Neural cell (in vitro differentiated cells): ENCODE data around the gene VIPR1. TPM values are rescaled to one million over a fixed set of nuclear protein-coding genes. Genes with fewer than 3 reads are reported as not detected.

Experiments
- H2AFZ ChIP-seq: fragments of 200-600, 300-800 bp; sonication (generic), shearing (Covaris generic); 2 replicates; pipeline ENCODE4 v1.6.0; 2014; ENCODE audit warnings: low read depth, mild to moderate bottlenecking, antibody characterized with exemption, low read length, moderate library complexity
- H3F3A ChIP-seq: fragments of 200-600 bp; shearing (Covaris generic); 2 replicates; pipeline ENCODE4 v1.6.1; 2016; ENCODE audit warnings: mild to moderate bottlenecking, moderate library complexity, mixed read lengths, antibody characterized with exemption, low read length; ENCODE audit not compliant: insufficient read depth, poor library complexity, severe bottlenecking
- H3K27ac ChIP-seq: fragments of 200-600, 300-800 bp; sonication (generic), shearing (Covaris generic); 2 replicates; pipeline ENCODE4 v1.5.1; 2014; ENCODE audit warnings: mild to moderate bottlenecking, low read length, moderate library complexity
- H3K27me3 ChIP-seq: fragments of 300-800, 200-600 bp; sonication (generic), shearing (Covaris generic); 2 replicates; pipeline ENCODE4 v1.6.0; 2014; ENCODE audit warnings: mild to moderate bottlenecking, low read depth, low read length, moderate library complexity; ENCODE audit not compliant: insufficient read depth
- H3K36me3 ChIP-seq: fragments of 300-800, 200-600 bp; sonication (generic), shearing (Covaris generic); 2 replicates; pipeline ENCODE4 v1.5.1; 2014; ENCODE audit warnings: mild to moderate bottlenecking, antibody characterized with exemption, low read length, moderate library complexity; ENCODE audit not compliant: insufficient read depth
- H3K4me2 ChIP-seq: fragments of 300-800, 200-600 bp; sonication (generic), shearing (Covaris generic); 2 replicates; pipeline ENCODE4 v1.6.0; 2014; ENCODE audit warnings: mild to moderate bottlenecking, low read length
- H3K4me3 ChIP-seq: fragments of 300-800, 200-600 bp; sonication (generic), shearing (Covaris generic); 2 replicates; pipeline ENCODE4 v1.5.1; 2014; ENCODE audit warnings: mild to moderate bottlenecking, low read length, moderate library complexity
- H3K79me2 ChIP-seq: fragments of 200-600 bp; shearing (Covaris generic); replicated peaks from 2 replicates; pipeline ENCODE4 v1.6.0; 2014; ENCODE audit warnings: mild to moderate bottlenecking, low read length, moderate library complexity; ENCODE audit not compliant: insufficient read depth
- H3K9ac ChIP-seq: fragments of 300-800, 200-600 bp; sonication (generic), shearing (Covaris generic); 2 replicates; pipeline ENCODE4 v1.6.1; 2016; ENCODE audit warnings: mild to moderate bottlenecking, low read length, mixed read lengths
- H3K9me2 ChIP-seq: fragments of 200-600 bp; shearing (Covaris generic); 2 replicates; pipeline ENCODE4 v1.6.1; 2016; ENCODE audit warnings: mild to moderate bottlenecking, low read length, mixed read lengths; ENCODE audit not compliant: insufficient read depth
- H3K9me3 ChIP-seq: fragments of 200-600, 300-800 bp; sonication (generic), shearing (Covaris generic); 2 replicates; pipeline ENCODE4 v1.6.1; 2016; ENCODE audit warnings: mild to moderate bottlenecking, mixed run types, low read length, moderate library complexity, mixed read lengths
- H4K20me1 ChIP-seq: fragments of 200-600 bp; shearing (Covaris generic); 2 replicates; pipeline ENCODE4 v1.6.1; 2016; ENCODE audit warnings: mild to moderate bottlenecking, mixed run types; ENCODE audit not compliant: insufficient read depth
- CTCF ChIP-seq: fragments of 450-650 bp; IDR thresholded peaks from 2 replicates; pipeline ENCODE4 v1.5.1; 2014; ENCODE audit warnings: antibody characterized with exemption, mild to moderate bottlenecking, moderate library complexity; ENCODE audit not compliant: poor library complexity, severe bottlenecking
- EP300 ChIP-seq: fragments of 450-650 bp; conservative IDR thresholded peaks from 2 replicates; pipeline ENCODE4 v1.6.1; 2014; ENCODE audit warnings: antibody characterized with exemption, mild to moderate bottlenecking, moderate library complexity; ENCODE audit not compliant: poor library complexity, severe bottlenecking
- EZH2 ChIP-seq: fragments of 200-600, 300-800 bp; shearing (Covaris generic), sonication (generic); IDR thresholded peaks from 2 replicates; pipeline ENCODE4 v1.6.1; 2014; ENCODE audit warnings: antibody characterized with exemption, low read length, borderline replicate concordance, mild to moderate bottlenecking; ENCODE audit not compliant: insufficient read depth, poor library complexity, severe bottlenecking
- MXI1 ChIP-seq: fragments of 450-650 bp; conservative IDR thresholded peaks from 2 replicates; pipeline ENCODE4 v1.6.1; 2014; ENCODE audit warnings: antibody characterized with exemption, mild to moderate bottlenecking; ENCODE audit not compliant: poor library complexity, severe bottlenecking
- POLR2AphosphoS5 ChIP-seq: IDR thresholded peaks from 2 replicates; pipeline ENCODE4 v1.6.1; 2012
- RAD21 ChIP-seq: fragments of 450-650 bp; conservative IDR thresholded peaks from 2 replicates; pipeline ENCODE4 v1.6.1; 2014; ENCODE audit warnings: antibody characterized with exemption, mild to moderate bottlenecking, moderate library complexity
- REST ChIP-seq: IDR thresholded peaks from 2 replicates; pipeline ENCODE4 v1.6.1; 2012; ENCODE audit warnings: borderline replicate concordance
- SMC3 ChIP-seq: fragments of 450-650 bp; conservative IDR thresholded peaks from 2 replicates; pipeline ENCODE4 v1.6.1; 2014; ENCODE audit warnings: antibody characterized with exemption, mild to moderate bottlenecking, moderate library complexity; ENCODE audit not compliant: poor library complexity
- TAF1 ChIP-seq: IDR thresholded peaks from 2 replicates; pipeline ENCODE4 v1.6.1; 2012; ENCODE audit warnings: low read depth
- polyA plus RNA-seq: library from polyadenylated mRNA; depleted of rRNA; stranded (reverse); fragments of >200 nt; gene quantifications from 2 replicates; pipeline ENCODE4 v1.2.3, GENCODE V29; 2014

The VIPR1 gene
- polyA plus RNA-seq, 1 donor from 2014 or later, result 1.6 TPM

- Histone ChIP-seq H4K20me1 (no peaks in the 10 kb centered on the region), H3K79me2 (no peaks in the 10 kb centered on the region), H3F3A (no peaks in the 10 kb centered on the region), H3K9me3 (no peaks in the 10 kb centered on the region), H3K9ac (no peak overlapping the region), H3K4me3 (no peak overlapping the region), H3K9me2 (no peaks in the 10 kb centered on the region), H3K27me3 (no peaks in the 10 kb centered on the region), H2AFZ (no peak overlapping the region), H3K27ac (no peak overlapping the region), H3K4me2 (no peak overlapping the region), H3K36me3 (no peaks in the 10 kb centered on the region)
- TF ChIP-seq MXI1 (no peak), POLR2AphosphoS5 (no peak), EP300 (no peak), CTCF (no peak), SMC3 (no peak), TAF1 (no peak), EZH2 (no peak), REST (no peak), RAD21 (no peak)
These were observed 29.1 kb upstream of the VIPR1 start for GRCh38 chr3:42473083-42473932.

- Histone ChIP-seq H3K4me2 (no peak overlapping the region), H3K27me3 (no peaks in the 10 kb centered on the region), H3K27ac (no peak overlapping the region), H3K4me3 (no peak overlapping the region), H3K79me2 (no peaks in the 10 kb centered on the region), H3K9ac (no peak overlapping the region), H3K9me3 (no peaks in the 10 kb centered on the region), H4K20me1 (no peaks in the 10 kb centered on the region), H3K36me3 (no peaks in the 10 kb centered on the region), H2AFZ (no peak overlapping the region), H3F3A (no peaks in the 10 kb centered on the region), H3K9me2 (no peaks in the 10 kb centered on the region)
- TF ChIP-seq TAF1, result no peak
- TF ChIP-seq RAD21, result no peak
- TF ChIP-seq POLR2AphosphoS5, result no peak
- no peak for TF ChIP-seq EP300
- no peak for TF ChIP-seq REST
- TF ChIP-seq MXI1, result no peak
- TF ChIP-seq SMC3, result no peak
- no peak for TF ChIP-seq EZH2
- TF ChIP-seq CTCF, result no peak
These were observed 26.0 kb upstream of the VIPR1 start for GRCh38 chr3:42476225-42477125.
